H9 (cell line): Measurements from ENCODE around the gene RAP1GAP2. TPM values are rescaled to one million over a fixed set of nuclear protein-coding genes. Genes with fewer than 3 reads are reported as not detected.

Source experiments
- DNase-seq: peaks from one replicate; pipeline ENCODE4 v3.0.0-alpha.2; 2017
- H2AFZ ChIP-seq: one replicate; pipeline ENCODE4 v1.6.1; 2013; ENCODE audit warnings: mild to moderate bottlenecking, low read length, control low read depth, moderate library complexity
- H2AK5ac ChIP-seq: 2 replicates; pipeline ENCODE4 v1.6.1; 2013; ENCODE audit warnings: low read length, control low read depth, mixed read lengths; ENCODE audit not compliant: insufficient read length
- H2BK120ac ChIP-seq: one replicate; pipeline ENCODE4 v1.6.1; 2013; ENCODE audit warnings: low read depth, mild to moderate bottlenecking, low read length, control low read depth, inconsistent platforms; ENCODE audit not compliant: poor library complexity, severe bottlenecking
- H2BK12ac ChIP-seq: 2 replicates; pipeline ENCODE4 v1.6.1; 2013; ENCODE audit warnings: low read length, control low read depth, mixed read lengths, low read depth; ENCODE audit not compliant: insufficient read length
- H2BK15ac ChIP-seq: 2 replicates; pipeline ENCODE4 v1.6.1; 2013; ENCODE audit warnings: low read depth, low read length, control low read depth
- H2BK20ac ChIP-seq: one replicate; pipeline ENCODE4 v1.6.1; 2013; ENCODE audit warnings: low read depth, mild to moderate bottlenecking, low read length, control low read depth, inconsistent platforms; ENCODE audit not compliant: poor library complexity, severe bottlenecking
- H2BK5ac ChIP-seq: 2 replicates; pipeline ENCODE4 v1.6.1; 2013; ENCODE audit warnings: low read length, control low read depth, mixed read lengths; ENCODE audit not compliant: insufficient read length
- H3K14ac ChIP-seq: 2 replicates; pipeline ENCODE4 v1.6.1; 2013; ENCODE audit warnings: low read length, control low read depth; ENCODE audit not compliant: insufficient read depth
- H3K18ac ChIP-seq: 2 replicates; pipeline ENCODE4 v1.6.1; 2013; ENCODE audit warnings: low read depth, mild to moderate bottlenecking, mixed read lengths, low read length, control low read depth; ENCODE audit not compliant: insufficient read length
- H3K23ac ChIP-seq: 2 replicates; pipeline ENCODE4 v1.6.1; 2013; ENCODE audit warnings: low read length, control low read depth, mixed read lengths, low read depth; ENCODE audit not compliant: insufficient read length
- H3K23me2 ChIP-seq: 2 replicates; pipeline ENCODE4 v1.6.1; 2013; ENCODE audit warnings: low read depth, mild to moderate bottlenecking, mixed read lengths, low read length, control low read depth; ENCODE audit not compliant: insufficient read length, poor library complexity, severe bottlenecking
- H3K27ac ChIP-seq: 2 replicates; pipeline ENCODE4 v1.5.1; 2013; ENCODE audit warnings: low read length, control low read depth, mixed read lengths, low read depth; ENCODE audit not compliant: insufficient read length
- H3K27me3 ChIP-seq: 2 replicates; pipeline ENCODE4 v1.6.1; 2013; ENCODE audit warnings: low read length, control low read depth, inconsistent platforms; ENCODE audit not compliant: insufficient read depth
- H3K4ac ChIP-seq: 2 replicates; pipeline ENCODE4 v1.6.1; 2013; ENCODE audit warnings: low read depth, mild to moderate bottlenecking, control low read depth, inconsistent platforms, low read length, moderate library complexity
- H3K4me1 ChIP-seq: 2 replicates; pipeline ENCODE4 v1.6.1; 2013; ENCODE audit warnings: low read length, control low read depth, inconsistent platforms; ENCODE audit not compliant: insufficient read depth
- H3K4me2 ChIP-seq: 2 replicates; pipeline ENCODE4 v1.6.1; 2013; ENCODE audit warnings: low read length, control low read depth, mixed read lengths; ENCODE audit not compliant: insufficient read length, insufficient read depth
- H3K56ac ChIP-seq: 2 replicates; pipeline ENCODE4 v1.6.1; 2013; ENCODE audit warnings: low read depth, mild to moderate bottlenecking, mixed read lengths, low read length, control low read depth; ENCODE audit not compliant: insufficient read length
- H3K79me1 ChIP-seq: 2 replicates; pipeline ENCODE4 v1.6.1; 2013; ENCODE audit warnings: low read depth, mild to moderate bottlenecking, moderate library complexity, low read length, control low read depth, inconsistent platforms; ENCODE audit not compliant: insufficient read depth, poor library complexity, severe bottlenecking
- H3K79me2 ChIP-seq: 2 replicates; pipeline ENCODE4 v1.6.1; 2013; ENCODE audit warnings: low read length, control low read depth, inconsistent platforms; ENCODE audit not compliant: insufficient read depth
- H3K9ac ChIP-seq: 2 replicates; pipeline ENCODE4 v1.6.1; 2013; ENCODE audit warnings: low read length, control low read depth, mixed read lengths; ENCODE audit not compliant: insufficient read length; ENCODE audit errors: extremely low read depth
- H3K9me3 ChIP-seq: one replicate; pipeline ENCODE4 v1.6.1; 2013; ENCODE audit warnings: low read depth, low read length, inconsistent platforms; ENCODE audit not compliant: control insufficient read depth
- H3T11ph ChIP-seq: one replicate; pipeline ENCODE4 v1.6.1; 2013; ENCODE audit warnings: mild to moderate bottlenecking, low read length, control low read depth, inconsistent platforms
- H4K20me1 ChIP-seq: one replicate; pipeline ENCODE4 v1.6.1; 2013; ENCODE audit not compliant: control insufficient read depth, insufficient read length, insufficient read depth
- H4K5ac ChIP-seq: 2 replicates; pipeline ENCODE4 v1.6.1; 2013; ENCODE audit warnings: low read depth, mild to moderate bottlenecking, mixed read lengths, low read length, control low read depth; ENCODE audit not compliant: insufficient read length
- H4K8ac ChIP-seq: replicated peaks from 2 replicates; pipeline ENCODE4 v1.6.1; 2013; ENCODE audit warnings: low read length, control low read depth, mixed read lengths, low read depth; ENCODE audit not compliant: insufficient read length
- H4K91ac ChIP-seq: 2 replicates; pipeline ENCODE4 v1.6.1; 2013; ENCODE audit warnings: low read depth, mild to moderate bottlenecking, moderate library complexity, mixed read lengths, low read length, control low read depth; ENCODE audit not compliant: insufficient read length
- H3K27ac Mint-ChIP-seq, 3 experiments: 2 replicates in 2 of 3; 3 replicates in 1 of 3; pipeline ENCODE4 v1.8.0; 2020 to 2021; ENCODE audit warnings: mixed read lengths in 3 of 3, mild to moderate bottlenecking in 1 of 3, moderate library complexity in 1 of 3
- H3K27me3 Mint-ChIP-seq: 2 replicates; pipeline ENCODE4 v1.8.0; 2021; ENCODE audit warnings: low read depth, mild to moderate bottlenecking, moderate library complexity, mixed read lengths
- H3K36me3 Mint-ChIP-seq, 3 experiments: 2 replicates in 2 of 3; 3 replicates in 1 of 3; pipeline ENCODE4 v1.8.0; 2020 to 2021; ENCODE audit warnings: low read depth in 3 of 3, mixed read lengths in 3 of 3; ENCODE audit not compliant: insufficient read depth in 1 of 3
- H3K4me1 Mint-ChIP-seq, 2 experiments: 2 replicates each; pipeline ENCODE4 v1.8.0; 2020; ENCODE audit warnings: mixed read lengths in 2 of 2
- H3K4me3 Mint-ChIP-seq, 2 experiments: 2 replicates in 1 of 2; 3 replicates in 1 of 2; pipeline ENCODE4 v1.8.0; 2020 to 2021; ENCODE audit warnings: mild to moderate bottlenecking in 2 of 2, mixed read lengths in 2 of 2, moderate library complexity in 1 of 2
- H3K9me3 Mint-ChIP-seq, 2 experiments: 2 replicates in 1 of 2; 3 replicates in 1 of 2; pipeline ENCODE4 v1.8.0; 2020; ENCODE audit warnings: mild to moderate bottlenecking in 2 of 2, mixed read lengths in 2 of 2, moderate library complexity in 1 of 2
- WGBS: extraction: QIAGEN DNeasy Blood & Tissue Kit; methylation state at CpG from one replicate; pipeline ENCODE4 v1.1.7; 2013; ENCODE audit warnings: missing lambda C conversion rate, low lambda C conversion rate, mixed read lengths; ENCODE audit not compliant: insufficient read length; ENCODE audit errors: extremely low coverage; 5-methylcytosine and 5-hydroxymethylcytosine counted together
- total RNA-seq: library from RNA; stranded (reverse); gene quantifications from 2 replicates; pipeline ENCODE4 v1.2.1, GENCODE V29; 2021
- TF ChIP-seq, protein P1 (sequence below): fragments of 200-600 bp; sonication (generic); conservative IDR thresholded peaks from 3 replicates; pipeline ENCODE4 v1.8.0; 2021; ENCODE audit warnings: antibody characterized with exemption, mild to moderate bottlenecking

Gene RAP1GAP2
- total RNA-seq, 1 experiment from 2014 or later = 33.8 TPM

DNA sequence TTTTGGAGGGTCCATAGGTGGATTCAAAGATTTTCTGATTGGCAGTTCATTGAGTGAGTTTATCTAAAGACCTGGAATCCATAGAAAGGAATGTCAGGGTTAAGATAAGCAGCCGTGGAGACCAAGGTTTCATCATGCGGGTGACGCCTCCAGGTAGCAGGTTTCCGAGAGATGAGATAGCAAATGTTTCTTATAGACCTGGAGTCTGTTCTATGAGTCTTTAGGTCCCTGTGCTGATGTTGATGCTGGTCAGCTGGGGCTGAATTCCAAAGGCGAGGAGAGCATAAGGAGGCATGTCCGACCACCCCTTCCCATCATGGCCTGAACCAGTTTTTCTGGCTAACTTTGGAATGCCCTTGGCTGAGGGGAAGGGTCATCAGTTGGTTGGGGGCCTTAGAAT lies 80.2 kb downstream of the RAP1GAP2 start:
- Histone ChIP-seq H3K9ac (no peak overlapping the region), H3T11ph (no peak overlapping the region), H3K9me3 (no peaks in the 10 kb centered on the region), H2AFZ (no peak overlapping the region), H2BK12ac (no peak overlapping the region), H3K79me2 (no peaks in the 10 kb centered on the region; the same call in 1 of the 2 replicates), H4K8ac (no peak overlapping the region), H2AK5ac (no peak overlapping the region), H3K4me1 (peaks cover 13% of the 10 kb centered on the region; the same call in 1 of the 2 replicates), H2BK120ac (no peak overlapping the region), H4K5ac (no peak overlapping the region), H4K20me1 (no peaks in the 10 kb centered on the region), H2BK15ac (no peak overlapping the region), H3K27ac (no peak overlapping the region), H3K4me2 (no peak overlapping the region), H2BK20ac (no peak overlapping the region), H3K23me2 (peaks cover 3% of the 10 kb centered on the region), H3K56ac (no peak overlapping the region), H2BK5ac (no peak overlapping the region), H3K27me3 (no peaks in the 10 kb centered on the region), H3K14ac (no peak overlapping the region), H3K18ac (no peak overlapping the region), H4K91ac (no peak overlapping the region), H3K4ac (no peak overlapping the region), H3K79me1 (no peaks in the 10 kb centered on the region), H3K23ac (no peak overlapping the region)
- peaks cover 0 to 12% (median 6%) of the 10 kb centered on the region in 3 experiments; a peak in 4 of 7 replicates for H3K36me3 Mint-ChIP-seq
- peaks cover 50 to 67% of the 10 kb centered on the region in 2 experiments for H3K4me1 Mint-ChIP-seq
- WGBS = no CpG with 5 or more reads among the region's 6 CpGs
- DNase-seq = no peak
- peak overlapping the region; percentile 35 to 96 (median 52); a peak in 5 of 7 replicates for H3K27ac Mint-ChIP-seq
- H3K27me3 Mint-ChIP-seq = no peaks in the 10 kb centered on the region; the same call in 1 of the 2 replicates
- no peak overlapping the region for H3K4me3 Mint-ChIP-seq
- H3K9me3 Mint-ChIP-seq = no peaks in the 10 kb centered on the region; a peak in 2 of 5 replicates
- TF ChIP-seq, protein P1, sequence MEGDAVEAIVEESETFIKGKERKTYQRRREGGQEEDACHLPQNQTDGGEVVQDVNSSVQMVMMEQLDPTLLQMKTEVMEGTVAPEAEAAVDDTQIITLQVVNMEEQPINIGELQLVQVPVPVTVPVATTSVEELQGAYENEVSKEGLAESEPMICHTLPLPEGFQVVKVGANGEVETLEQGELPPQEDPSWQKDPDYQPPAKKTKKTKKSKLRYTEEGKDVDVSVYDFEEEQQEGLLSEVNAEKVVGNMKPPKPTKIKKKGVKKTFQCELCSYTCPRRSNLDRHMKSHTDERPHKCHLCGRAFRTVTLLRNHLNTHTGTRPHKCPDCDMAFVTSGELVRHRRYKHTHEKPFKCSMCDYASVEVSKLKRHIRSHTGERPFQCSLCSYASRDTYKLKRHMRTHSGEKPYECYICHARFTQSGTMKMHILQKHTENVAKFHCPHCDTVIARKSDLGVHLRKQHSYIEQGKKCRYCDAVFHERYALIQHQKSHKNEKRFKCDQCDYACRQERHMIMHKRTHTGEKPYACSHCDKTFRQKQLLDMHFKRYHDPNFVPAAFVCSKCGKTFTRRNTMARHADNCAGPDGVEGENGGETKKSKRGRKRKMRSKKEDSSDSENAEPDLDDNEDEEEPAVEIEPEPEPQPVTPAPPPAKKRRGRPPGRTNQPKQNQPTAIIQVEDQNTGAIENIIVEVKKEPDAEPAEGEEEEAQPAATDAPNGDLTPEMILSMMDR = no peak
